Mucosa of rectum (tissue), 2 donors: ENCODE results near the gene SEMA5B.

ENCODE experiments used
- H3K27ac ChIP-seq, 2 donors: one replicate each; pipeline ENCODE4 v1.7.0; 2013; ENCODE audit warnings: inconsistent platforms in 2 of 2, low read depth in 2 of 2, low read length in 2 of 2
- H3K27me3 ChIP-seq, 2 donors: one replicate each; pipeline ENCODE4 v1.7.0; 2013; ENCODE audit warnings: low read length in 2 of 2; ENCODE audit not compliant: control insufficient read depth in 2 of 2, insufficient read depth in 2 of 2
- H3K36me3 ChIP-seq, 2 donors: one replicate each; pipeline ENCODE4 v1.7.0; 2013; ENCODE audit warnings: low read length in 2 of 2; ENCODE audit not compliant: control insufficient read depth in 2 of 2, insufficient read depth in 2 of 2
- H3K4me1 ChIP-seq, 2 donors: one replicate each; pipeline ENCODE4 v1.7.0; 2013; ENCODE audit warnings: low read length in 2 of 2, mild to moderate bottlenecking in 1 of 2; ENCODE audit not compliant: control insufficient read depth in 2 of 2, insufficient read depth in 2 of 2
- H3K4me3 ChIP-seq, 2 donors: one replicate each; pipeline ENCODE4 v1.7.0; 2013; ENCODE audit warnings: low read length in 2 of 2
- H3K9ac ChIP-seq, 2 donors: one replicate each; pipeline ENCODE4 v1.7.0; 2013; ENCODE audit warnings: low read length in 2 of 2, low read depth in 1 of 2, mild to moderate bottlenecking in 1 of 2
- H3K9me3 ChIP-seq, 2 donors: one replicate each; pipeline ENCODE4 v1.7.0; 2013; ENCODE audit warnings: low read length in 2 of 2; ENCODE audit not compliant: control insufficient read depth in 2 of 2
- donor health status: healthy.
- donor health status: Normal muscosa, but diverticular disease.

The SEMA5B gene

DNA sequence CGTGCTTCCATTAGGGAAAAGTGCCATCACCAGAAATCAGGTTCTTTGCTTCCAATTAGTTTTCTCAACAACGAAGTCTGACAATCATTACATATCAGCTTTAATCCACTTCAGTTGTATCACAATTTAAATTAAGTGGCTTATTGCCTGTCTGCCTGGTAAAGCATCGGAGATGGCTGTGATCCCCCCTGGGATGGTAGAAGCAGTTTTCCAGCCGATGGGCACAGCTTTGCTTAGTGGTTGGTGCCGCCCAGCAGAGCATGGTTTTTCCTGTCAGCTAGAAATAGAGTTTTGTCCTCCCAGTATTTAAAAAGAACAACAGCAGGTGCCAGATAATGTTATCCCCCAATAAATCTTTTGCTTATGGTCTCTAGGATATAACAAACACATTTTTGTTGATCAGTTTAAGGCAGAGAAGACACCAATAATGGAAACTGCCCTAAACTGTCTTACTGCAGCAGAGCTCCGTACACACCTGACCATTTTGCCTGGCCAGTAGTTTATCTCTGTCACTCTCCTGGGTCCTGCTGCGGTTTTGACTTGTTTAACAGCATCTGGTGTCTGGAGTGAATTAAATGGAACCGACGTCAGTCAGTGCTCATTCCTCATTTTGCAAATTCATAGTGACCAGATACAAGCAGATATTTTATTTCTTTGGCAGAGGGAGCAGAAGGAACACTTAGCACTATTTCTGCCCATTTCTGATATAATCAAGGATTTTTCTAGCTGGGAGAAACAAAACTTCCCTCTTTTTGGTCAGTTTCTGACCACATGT lies 153.6 kb downstream of the SEMA5B start:
- no peak overlapping the region for H3K4me3 ChIP-seq
- no peak overlapping the region for H3K27ac ChIP-seq
- no peaks in the 10 kb centered on the region for H3K9me3 ChIP-seq
- peaks cover 0 to 3% of the 10 kb centered on the region in 2 donors for H3K36me3 ChIP-seq
- no peak overlapping the region for H3K9ac ChIP-seq
- no peaks in the 10 kb centered on the region for H3K27me3 ChIP-seq
- no peaks in the 10 kb centered on the region for H3K4me1 ChIP-seq

DNA sequence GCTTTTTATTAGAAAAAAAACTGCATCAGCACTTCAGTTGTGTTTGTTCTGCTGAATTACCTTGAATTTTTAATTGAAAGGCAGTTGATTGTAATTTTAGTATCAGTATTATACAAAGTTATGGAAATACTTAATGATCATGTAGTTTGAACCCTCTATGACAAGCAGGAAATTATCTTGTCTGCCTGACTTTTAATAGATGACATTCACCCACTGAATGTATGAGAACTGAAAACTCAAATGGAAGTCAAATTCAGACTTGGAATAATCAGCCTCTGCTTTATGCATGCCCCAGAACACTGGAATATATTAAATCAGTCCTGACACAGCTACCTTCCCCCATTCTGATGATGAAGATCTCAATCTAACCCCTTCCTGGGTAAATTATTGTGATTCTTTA lies 159.2 kb downstream of the SEMA5B start:
- H3K36me3 ChIP-seq = peaks cover 0 to 3% of the 10 kb centered on the region in 2 donors
- no peaks in the 10 kb centered on the region for H3K9me3 ChIP-seq
- H3K27ac ChIP-seq = no peak overlapping the region
- H3K9ac ChIP-seq = no peak overlapping the region
- no peaks in the 10 kb centered on the region for H3K27me3 ChIP-seq
- H3K4me1 ChIP-seq = no peaks in the 10 kb centered on the region
- no peak overlapping the region for H3K4me3 ChIP-seq

DNA sequence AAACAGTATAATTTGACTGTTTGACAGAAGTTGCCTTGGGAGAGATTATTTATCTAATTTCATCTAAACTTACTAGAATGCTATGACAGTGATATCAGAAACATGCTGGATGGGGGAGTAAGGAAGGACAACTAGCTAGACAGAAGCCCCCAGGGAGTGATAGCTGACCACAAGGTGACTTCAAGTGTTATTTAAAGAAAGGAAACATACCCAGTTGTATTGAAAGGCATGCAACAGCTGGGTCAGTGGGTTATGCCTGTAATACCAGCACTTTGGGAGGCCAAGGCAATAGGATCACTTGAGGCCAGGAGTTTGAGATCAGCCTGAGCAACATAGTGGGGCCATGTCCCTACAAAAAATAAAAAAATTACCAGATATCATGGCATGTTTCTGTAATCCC lies 163.1 kb downstream of the SEMA5B start:
- no peak overlapping the region for H3K9ac ChIP-seq
- H3K4me1 ChIP-seq = no peaks in the 10 kb centered on the region
- no peaks in the 10 kb centered on the region for H3K27me3 ChIP-seq
- H3K9me3 ChIP-seq = no peaks in the 10 kb centered on the region
- H3K36me3 ChIP-seq = peaks cover 2 to 3% of the 10 kb centered on the region in 2 donors
- H3K27ac ChIP-seq = no peak overlapping the region
- H3K4me3 ChIP-seq = no peak overlapping the region

DNA sequence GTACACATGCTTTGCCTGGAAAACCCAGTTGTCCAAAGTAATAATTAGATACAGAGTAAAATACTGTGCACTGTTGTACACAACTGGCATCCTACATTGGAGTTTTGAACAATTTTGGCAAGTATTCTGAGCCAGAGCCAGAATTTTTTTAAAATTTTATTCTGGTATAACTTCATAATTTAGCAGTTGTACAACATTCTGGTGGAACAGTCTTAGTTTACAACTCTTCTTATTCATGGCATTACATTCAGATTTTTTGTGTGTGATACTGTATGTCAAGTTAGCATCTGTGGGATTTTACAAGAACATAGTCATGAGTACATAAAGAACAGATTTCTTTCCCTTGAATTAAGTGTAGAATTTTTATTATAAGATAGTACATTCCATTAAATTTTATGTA lies 165.2 kb downstream of the SEMA5B start:
- Histone ChIP-seq H3K9me3 (no peaks in the 10 kb centered on the region), H3K27ac (no peak overlapping the region), H3K36me3 (peaks cover 0 to 2% of the 10 kb centered on the region in 2 donors), H3K9ac (no peak overlapping the region), H3K27me3 (no peaks in the 10 kb centered on the region), H3K4me1 (no peaks in the 10 kb centered on the region), H3K4me3 (no peak overlapping the region)
